ENCODE measurements around the gene KRT77.

Gene KRT77

GRCh38 chr12:52703424-52703823, at the start of gene KRT77:
Gene KRT77 (minus strand): TSS chr12:52703524. CDS start chr12:52703434, 90 bp downstream.
- no peak for DNase-seq

- DNase-seq, result no peak
These were observed 49.2 kb upstream of the KRT77 start for GRCh38 chr12:52752516-52752915.

- no peak for DNase-seq
These were observed 48.5 kb upstream of the KRT77 start for GRCh38 chr12:52751795-52752194.

GRCh38 chr12:52750532-52750931, 47.2 kb upstream of the KRT77 start:
- DNase-seq, result peak; percentile 1

- no peak for DNase-seq
These were observed 46.5 kb upstream of the KRT77 start for GRCh38 chr12:52749827-52750226.

GRCh38 chr12:52748578-52748977, 45.3 kb upstream of the KRT77 start:
- no peak for DNase-seq

GRCh38 chr12:52745554-52745953, 42.2 kb upstream of the KRT77 start:
- no peak for DNase-seq

GRCh38 chr12:52744493-52745156, 41.3 kb upstream of the KRT77 start:
- no peak for DNase-seq

GRCh38 chr12:52742822-52743457, 39.6 kb upstream of the KRT77 start:
- no peak for DNase-seq

- DNase-seq, result no peak
These were observed 38.9 kb upstream of the KRT77 start for GRCh38 chr12:52742196-52742580.

- peak; percentile 52 for DNase-seq
These were observed 38.3 kb upstream of the KRT77 start for GRCh38 chr12:52741375-52742195.

- no peak for DNase-seq
These were observed 37.3 kb upstream of the KRT77 start for GRCh38 chr12:52740584-52740983.

- no peak for DNase-seq
These were observed 36.6 kb upstream of the KRT77 start for GRCh38 chr12:52739963-52740362.

GRCh38 chr12:52735816-52736632, 32.7 kb upstream of the KRT77 start:
- DNase-seq, result no peak

GRCh38 chr12:52735106-52735505, 31.8 kb upstream of the KRT77 start:
- DNase-seq, result no peak

GRCh38 chr12:52730793-52731192, 27.5 kb upstream of the KRT77 start:
- DNase-seq, result no peak

GRCh38 chr12:52730383-52730782, 27.1 kb upstream of the KRT77 start:
- no peak for DNase-seq

- DNase-seq, result no peak
These were observed 25.8 kb upstream of the KRT77 start for GRCh38 chr12:52729147-52729546.

- no peak for DNase-seq
These were observed 25.1 kb upstream of the KRT77 start for GRCh38 chr12:52728374-52728773.

GRCh38 chr12:52727037-52727436, 23.7 kb upstream of the KRT77 start:
- no peak for DNase-seq

GRCh38 chr12:52726451-52726850, 23.1 kb upstream of the KRT77 start:
- DNase-seq, result no peak

GRCh38 chr12:52724384-52724783, 21.1 kb upstream of the KRT77 start:
- no peak for DNase-seq

- no peak for DNase-seq
These were observed 19.4 kb upstream of the KRT77 start for GRCh38 chr12:52722680-52723079.
